HG02763 (cell line): ENCODE data around the gene PDZD2.
"Not testable (repeated sequence)": the region's sequence is repeated elsewhere in the genome, so short reads cannot be mapped to it uniquely, and the experiment has no call there.

Source experiments
- ATAC-seq: cut with Tn5 transposase; IDR thresholded peaks from one replicate; pipeline ENCODE4 v1.9.1; 2021; ENCODE audit warnings: mild to moderate bottlenecking, moderate library complexity; ENCODE audit not compliant: unreplicated experiment

Gene PDZD2

DNA sequence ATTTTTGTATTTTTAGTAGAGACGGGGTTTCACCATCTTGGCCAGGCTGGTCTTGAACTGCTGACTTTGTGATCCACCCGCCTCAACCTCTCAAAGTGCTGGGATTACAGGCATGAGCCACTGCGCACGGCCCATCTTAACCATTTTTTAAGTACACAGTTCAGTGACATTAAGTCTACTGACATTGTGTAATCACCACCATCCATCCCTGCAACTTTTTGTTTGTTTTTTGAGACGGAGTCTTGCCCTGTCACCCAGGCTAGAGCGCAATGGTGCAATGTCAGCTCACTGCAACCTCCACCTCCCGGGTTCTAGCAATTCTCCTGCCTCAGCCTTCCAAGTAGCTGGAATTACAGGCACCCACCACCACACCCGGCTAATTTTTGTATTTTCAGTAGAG is 480.0 kb downstream of the PDZD2 start:
- not testable (repeated sequence) for ATAC-seq

DNA sequence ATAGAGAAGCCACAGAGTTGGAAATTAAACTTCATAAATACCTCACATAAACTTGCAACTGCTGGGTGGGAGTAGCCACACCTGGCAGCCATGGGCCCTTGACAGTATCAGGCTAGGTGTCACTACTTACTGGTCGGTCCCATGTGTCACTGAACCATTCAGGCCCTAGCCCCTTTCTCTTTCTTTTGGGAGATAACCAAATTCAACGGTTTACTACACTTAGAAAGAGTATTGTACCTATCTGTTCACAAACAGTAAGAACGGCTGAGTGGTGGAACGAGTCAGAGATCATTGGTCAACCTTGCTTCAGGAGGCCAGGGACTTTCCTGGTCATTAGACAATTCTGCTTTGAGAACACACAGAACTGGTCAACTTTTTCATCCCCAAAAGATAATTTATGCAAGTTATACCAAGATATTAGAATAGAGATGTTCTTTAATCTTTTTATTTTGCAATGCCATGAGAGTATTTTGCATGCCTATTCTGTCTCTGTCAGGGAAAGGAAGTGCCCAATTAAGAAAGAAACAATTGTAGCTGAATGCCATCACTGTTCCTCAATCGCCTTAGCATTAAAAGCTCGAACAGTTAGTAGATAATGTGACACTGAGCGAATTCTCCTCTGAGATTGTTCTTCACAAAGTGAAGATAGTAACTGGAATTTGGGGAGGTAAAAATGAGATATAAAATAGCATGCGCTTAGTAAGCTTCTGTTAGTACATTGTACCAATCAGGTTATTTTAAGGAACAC is 484.3 kb downstream of the PDZD2 start:
- ATAC-seq = no peak

DNA sequence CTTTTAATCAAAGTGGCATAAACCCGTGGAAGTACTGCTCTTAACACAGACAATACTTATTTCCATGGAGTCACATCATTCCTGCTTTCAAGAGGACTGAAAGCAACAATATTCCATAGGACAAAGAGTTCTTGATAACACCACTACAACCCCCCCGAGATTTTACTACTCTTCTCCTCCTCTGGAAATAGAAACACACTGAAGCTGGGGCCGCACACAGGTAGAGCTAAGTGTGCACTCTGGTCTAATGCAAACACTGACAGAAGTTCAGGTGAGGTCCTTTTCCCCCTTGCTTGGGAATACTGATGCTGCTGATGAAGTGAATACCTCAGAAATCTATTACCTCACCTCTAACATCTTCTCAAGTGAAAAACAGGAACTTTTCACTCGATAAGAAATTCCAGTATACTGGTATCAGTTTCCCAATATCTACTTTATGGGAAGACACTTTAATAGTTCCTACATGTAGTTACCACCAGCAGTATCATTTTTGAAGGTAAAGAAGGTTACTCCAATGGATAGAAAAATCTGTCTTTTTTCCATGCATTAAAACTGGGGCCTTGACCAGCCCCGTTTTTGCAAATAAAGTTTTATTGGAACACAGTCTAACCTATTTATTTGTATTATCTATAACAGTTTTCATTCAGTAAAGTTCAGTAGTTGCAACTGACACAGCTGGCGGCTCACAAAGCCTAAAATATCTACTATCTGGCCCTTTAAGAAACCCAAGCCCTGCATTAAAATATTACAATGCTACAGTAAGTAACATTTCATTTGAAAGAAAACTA is 485.2 kb downstream of the PDZD2 start:
- no peak for ATAC-seq

DNA sequence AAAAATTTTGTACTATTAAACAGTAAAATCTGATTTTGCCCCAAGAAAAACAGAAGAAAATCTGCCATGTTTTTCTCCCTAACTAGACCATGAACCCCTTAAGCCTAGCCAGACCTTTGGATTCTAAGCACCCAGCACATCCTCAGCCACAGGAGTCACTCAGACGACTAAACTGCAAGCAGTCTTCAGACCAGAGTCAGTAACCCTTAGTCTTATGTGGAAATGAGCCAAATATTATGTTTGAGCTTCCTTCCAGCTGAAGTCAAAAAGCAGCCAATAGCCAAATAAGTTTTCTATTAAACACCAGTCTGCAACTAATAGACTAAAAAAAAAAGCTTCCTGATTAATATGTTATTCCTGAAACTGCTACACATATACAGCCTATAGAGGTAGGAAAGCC is 487.8 kb downstream of the PDZD2 start:
- ATAC-seq = no peak

DNA sequence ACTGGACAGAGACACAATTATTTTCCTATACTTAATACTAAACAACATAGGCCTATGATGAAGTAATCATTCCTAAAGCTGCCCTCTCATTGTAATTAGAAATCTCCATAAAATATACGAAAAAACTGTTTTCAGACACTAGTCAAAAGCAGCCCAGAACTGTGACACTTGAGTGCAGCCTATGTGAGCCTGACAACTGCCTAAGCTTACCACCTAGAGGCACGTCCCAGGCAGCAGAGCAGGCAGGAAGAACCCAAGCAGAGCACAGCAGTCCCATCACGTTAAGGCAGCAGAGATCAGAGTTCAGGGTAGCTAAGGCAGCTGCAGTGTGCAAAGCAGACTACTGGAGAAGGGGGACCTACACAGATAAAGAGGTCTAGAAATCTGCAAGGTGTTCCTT is 488.8 kb downstream of the PDZD2 start:
- no peak for ATAC-seq

DNA sequence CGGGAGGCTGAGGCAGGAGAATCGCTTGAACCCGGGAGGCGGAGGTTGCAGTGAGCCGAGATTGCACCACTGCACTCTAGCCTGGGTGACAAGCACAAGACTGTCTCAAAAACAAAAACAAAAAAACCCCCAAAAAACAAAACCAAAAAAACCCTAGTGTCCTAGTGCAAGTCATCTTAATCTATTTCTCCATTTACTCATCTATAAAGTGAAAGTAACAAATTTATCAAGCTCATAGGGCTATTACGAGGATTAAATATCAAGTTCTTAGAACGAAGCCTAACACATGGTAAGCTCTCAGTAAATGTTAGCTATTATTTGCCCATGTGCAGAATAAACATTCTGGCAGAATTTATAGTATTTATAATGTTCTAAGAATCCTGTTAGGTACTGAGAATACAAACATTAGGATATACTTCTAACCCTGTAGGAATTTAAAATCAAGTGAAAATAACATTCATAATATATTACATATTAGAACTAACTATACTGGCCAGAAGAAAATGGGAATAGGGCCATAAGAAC is 490.2 kb downstream of the PDZD2 start:
- no peak for ATAC-seq

DNA sequence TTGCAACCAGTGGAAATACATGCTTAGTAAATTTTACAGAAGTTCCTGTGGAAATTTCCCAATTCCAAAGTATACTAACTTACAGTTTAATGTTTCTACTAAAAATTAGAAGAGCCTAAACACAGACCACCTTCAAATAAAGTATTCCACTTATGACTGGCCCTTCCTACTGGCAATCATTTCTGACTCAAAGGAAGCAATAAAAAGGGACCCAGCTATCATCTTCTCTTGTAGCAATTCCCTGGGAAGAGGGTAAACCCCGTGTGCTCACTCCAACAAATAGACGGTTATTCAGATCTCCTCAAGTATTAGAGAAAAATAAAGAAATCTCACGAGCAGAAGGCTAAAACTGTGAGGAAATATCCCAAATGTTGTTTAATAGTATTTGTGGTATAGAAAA is 491.9 kb downstream of the PDZD2 start:
- no peak for ATAC-seq

DNA sequence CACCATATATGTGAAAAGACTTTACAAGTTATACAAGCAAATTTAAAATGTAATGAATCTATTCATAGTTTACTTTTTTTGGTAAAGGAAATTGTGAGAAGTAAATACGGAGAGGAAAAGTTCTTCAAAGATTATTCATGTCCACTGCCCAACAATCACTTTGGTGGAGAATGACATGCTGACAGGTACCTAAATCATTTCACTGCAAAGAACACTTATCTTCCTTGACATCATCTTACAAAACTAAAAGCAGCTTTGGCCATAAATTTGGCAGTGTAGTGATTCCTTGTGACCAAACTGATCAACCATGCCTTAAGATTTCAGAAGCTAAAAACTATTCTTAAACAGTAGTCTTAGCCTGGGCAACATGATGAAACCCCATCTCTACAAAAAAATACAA is 492.7 kb downstream of the PDZD2 start:
- no peak for ATAC-seq

DNA sequence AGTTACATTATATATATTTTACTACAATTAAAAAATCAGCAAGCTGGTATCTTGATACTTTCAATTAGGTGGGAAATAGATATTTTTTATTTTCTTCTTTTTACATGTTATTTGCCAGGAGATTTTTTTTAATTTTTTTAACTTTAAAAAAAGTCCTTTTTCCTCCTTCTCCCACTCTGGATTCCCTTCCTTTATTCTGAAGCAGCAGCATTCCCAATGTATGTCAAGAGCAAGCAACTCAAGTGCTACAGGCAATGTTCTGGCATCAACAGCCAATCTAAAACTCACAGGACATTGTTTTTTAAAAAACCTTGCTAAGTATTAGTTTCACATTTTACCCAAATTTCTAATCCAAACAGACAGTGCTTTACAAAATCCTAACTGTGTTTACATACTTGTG is 493.8 kb downstream of the PDZD2 start:
- ATAC-seq = no peak

DNA sequence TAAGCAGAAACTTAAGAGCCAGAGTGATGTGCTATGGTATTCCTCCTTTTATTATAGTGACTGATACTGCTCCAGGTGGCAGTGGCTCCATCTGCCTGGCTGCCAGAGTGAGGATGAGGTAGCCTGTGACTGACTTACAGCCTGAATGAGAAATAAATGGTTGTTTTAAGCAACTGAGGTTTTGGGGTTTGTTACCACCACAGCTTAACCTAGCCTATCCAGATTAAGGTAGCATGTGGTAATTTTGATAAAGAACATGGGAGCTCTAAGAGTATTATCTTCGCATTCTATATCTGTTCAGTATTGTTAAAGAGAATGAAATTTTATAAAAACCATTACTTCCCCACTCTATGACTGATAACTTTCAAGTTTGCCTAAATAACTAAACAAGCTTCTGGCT is 496.2 kb downstream of the PDZD2 start:
- ATAC-seq = no peak

DNA sequence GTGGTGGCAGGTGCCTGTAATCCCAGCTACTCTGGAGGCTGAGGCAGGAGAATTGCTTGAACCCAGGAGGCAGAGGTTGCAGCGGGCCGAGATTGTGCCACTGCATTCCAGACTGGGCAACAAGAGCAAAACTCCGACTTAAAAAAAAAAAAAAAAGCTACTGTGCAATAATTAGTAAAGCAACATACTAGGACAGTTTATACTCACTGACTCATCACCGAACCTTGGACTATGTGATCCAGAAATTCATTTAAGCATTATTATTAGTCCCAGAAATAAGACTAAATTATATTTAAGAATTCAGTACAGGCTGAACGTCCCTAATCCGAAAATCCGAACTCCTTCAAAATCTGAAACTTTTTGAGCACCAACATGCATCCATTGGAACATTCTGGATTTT is 497.4 kb downstream of the PDZD2 start:
- ATAC-seq = no peak

DNA sequence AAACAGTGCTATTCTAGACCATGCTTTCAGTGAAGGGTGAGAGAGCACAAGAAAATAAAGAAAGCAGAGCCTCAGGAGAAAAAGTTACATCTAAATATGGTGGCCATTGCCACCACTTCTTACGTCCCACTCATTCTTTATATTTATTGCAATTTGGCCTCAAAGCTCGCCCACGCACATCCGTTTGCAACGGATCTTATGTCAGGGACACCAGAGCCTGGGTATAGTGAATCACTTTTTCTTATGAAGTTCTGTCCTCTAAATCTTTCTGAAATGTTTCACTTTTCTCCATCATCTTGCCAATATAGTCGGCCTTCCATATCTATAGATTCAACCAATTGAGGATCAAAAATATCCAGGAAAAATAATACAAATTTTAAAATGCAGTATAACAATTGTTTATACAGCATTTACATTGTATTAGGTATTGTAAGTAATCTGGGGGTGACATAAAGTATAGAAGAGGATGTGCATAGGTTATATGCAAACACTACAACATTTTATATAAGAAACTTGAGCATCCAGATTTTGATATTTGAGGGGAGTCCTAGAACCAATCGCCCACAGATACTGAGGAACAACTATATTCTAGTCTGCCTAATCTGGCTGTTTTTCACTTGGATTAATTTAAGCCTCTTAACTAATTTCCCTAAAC is 500.0 kb downstream of the PDZD2 start:
- ATAC-seq = no peak

DNA sequence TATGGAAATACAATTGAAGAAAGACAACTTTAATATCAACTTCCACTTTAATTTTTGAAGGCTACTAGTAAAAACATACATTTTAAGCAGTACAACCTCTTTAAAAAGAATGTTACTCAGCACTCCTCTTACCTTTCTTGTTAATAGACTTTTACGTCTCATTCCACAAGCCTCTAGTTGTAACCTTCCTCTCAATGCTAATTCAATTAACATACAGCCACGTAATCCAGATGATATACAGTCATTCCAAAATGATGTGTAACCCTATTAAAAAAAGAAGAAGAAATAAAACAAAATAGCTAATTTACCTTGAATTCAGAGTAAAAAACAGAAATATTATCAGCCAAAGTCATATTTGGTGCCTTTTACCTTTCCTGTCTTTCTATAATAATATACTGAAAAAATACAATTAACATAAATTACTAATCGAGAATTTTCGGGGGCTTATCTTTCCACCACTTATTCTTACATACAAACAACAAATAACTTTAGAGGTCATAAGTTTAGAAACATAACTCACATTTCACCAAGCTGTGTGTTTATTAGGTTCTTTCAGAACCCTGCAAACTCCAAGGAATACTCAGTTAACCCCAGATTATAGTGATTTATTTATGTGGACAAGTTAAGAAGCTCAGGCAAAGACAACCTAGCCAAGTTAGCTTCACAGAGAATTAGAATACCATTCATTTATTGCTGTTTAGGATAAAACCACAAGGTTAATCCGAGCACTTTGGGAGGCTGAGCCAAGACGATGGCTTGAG is 504.9 kb downstream of the PDZD2 start:
- ATAC-seq = no peak

DNA sequence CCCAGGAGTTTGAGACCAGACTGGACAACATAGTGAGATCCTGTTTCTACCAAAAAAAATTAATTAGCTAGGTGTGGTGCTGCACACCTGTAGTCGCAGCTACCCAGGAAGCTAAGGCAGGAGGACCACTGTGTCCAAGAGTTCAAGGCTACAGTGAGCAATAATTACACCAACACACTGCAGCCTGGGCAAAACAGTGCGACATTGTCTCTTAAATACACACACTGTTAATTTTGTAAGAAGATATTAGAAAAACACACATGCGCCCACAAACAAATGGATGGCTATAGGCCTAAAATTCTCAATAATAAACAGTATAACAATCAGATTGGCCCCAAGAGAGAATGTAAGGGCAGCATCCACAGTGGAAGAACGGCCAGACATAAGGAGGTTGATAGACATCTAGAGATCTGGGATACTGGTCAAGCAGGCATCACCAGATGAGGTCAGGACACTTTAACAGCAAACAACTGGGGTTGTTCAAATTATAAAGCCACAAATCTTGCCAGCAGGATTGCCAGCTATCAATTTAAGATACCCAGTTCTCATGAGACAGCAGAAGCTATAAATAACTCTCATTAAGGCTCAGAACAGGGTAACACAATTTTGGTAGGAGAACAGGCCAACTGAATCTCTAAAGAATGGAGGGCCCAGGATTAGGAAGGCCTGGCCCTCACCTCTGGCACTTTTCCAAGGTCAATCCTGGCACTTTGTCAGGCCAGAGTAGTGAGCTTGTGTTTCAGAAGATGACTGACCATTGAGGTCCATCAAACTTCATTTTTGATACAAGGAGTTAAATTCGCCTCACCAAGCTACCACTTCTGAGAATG is 505.7 kb downstream of the PDZD2 start:
- ATAC-seq = no peak

DNA sequence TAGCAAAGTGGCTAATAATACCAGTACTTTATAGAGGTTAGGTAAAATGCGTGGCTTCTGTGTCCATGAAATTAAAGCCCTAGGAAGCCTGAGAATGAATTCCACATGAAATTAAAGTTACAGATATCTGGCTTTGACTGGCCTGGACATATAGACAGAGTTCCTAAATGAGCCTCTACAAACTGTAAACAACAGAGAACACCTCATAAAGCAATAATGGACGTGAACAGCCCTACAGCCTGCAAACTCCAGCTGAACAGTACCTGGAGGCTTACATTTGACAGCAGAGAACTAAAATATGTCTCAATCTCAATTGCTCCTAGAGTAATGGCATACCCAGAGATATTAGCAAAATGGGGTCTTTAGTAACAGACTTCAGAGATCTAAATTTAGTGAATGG is 506.4 kb downstream of the PDZD2 start:
- no peak for ATAC-seq

DNA sequence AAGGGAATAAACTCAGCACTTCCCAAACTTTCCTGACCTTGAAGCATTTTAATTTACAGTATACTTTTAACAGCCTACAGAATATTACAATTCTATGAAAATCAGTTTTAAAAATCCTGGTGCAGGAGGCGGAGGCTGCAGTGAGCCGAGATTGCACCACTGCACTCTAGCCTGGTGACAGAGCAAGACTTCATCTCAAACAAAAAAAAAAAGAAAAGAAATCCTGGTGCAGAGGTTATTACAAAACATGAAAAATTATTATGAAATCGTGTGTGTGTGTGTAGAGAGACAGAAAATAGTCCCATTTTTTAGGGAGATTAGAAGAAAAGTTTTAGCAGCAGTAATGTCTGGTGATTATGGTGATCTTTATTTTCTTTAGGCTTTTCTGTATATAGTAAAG is 508.3 kb downstream of the PDZD2 start:
- ATAC-seq = no peak

DNA sequence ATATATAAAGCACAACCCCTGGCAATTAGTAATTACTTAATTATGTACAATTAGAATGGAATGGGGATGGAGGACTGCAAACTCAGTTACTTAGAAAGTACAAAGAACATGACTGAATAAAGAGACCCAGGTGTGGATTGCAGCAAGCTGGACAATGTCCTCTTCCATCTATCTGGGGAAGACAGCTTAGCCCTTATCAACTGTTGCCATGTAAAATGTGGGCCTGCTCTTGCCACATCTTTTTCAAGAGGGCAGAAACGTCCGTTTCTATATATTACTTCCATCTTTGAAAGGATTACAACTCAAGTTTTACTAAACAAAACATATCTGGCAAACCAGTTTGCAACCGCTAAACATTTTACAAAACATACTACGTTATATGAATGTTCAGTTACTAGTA is 509.0 kb downstream of the PDZD2 start:
- ATAC-seq = no peak

DNA sequence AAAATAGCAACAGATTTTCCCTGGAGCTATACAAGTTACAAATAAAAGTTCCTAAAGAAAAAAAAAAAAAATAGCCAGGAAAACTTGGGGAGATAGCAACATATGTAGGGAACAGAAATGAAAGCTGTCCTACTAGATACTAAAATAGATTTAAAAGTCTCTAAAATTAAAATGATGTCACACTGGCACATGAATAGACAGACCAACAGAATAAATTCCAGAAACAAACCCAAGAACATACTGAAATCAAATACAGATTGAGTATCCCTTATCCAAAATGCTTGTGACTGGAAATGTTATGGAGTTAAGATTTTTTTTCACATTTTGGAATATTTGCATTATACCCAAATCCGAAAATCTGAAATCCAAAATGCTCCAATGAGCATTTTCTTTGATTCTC is 511.4 kb downstream of the PDZD2 start:
- no peak for ATAC-seq

DNA sequence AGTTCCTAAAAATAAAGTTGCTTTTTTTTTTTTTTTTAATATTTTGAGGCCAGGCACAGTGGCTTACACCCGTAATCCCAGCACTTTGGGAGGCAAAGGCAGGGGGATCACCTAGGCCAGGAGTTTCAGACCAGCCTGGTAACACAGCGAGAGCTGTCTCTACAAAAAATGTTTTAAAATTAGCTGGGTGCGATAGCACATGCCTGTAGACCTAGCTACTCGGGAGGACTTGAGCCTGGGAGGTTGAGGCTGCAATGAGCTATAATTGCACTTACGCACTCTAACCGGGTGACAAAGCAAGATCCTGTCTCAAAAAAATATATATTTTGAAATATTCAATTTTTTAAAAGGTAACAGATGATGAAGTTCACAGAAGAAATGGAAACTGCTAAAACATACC is 512.3 kb downstream of the PDZD2 start:
- no peak for ATAC-seq

DNA sequence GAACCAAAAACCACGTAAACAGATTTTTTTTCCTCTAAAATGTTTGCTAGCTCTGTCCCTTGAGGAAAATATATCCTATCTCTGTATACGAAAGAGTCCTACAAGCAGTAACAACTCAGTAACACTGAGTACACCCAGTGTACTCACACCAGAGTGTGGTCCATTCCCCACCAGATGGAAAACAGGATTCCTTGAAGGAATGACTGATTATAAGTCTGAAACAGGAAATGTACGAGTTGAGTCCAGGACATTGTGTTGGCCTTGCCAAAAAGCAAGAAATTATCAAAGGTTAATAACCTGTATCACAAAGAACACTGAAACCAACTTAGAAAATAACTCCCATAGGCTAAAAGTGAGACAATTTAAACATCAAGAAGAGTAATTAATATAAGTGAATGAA is 514.8 kb downstream of the PDZD2 start:
- no peak for ATAC-seq
